Vagina (tissue), 2 donors: ENCODE results near the gene JPH2.

ENCODE experiments used
- POLR2A ChIP-seq, 2 donors: fragments of 450-650 bp; IDR thresholded peaks; one replicate each; pipeline ENCODE4 v1.6.1; 2017; ENCODE audit warnings: antibody characterized with exemption in 2 of 2, mild to moderate bottlenecking in 2 of 2, moderate library complexity in 2 of 2
- POLR2AphosphoS5 ChIP-seq, 2 donors: sonication (generic); formaldehyde crosslinking; IDR thresholded peaks; one replicate each; pipeline ENCODE4 v1.9.0; 2017; ENCODE audit warnings: antibody characterized with exemption in 2 of 2, mild to moderate bottlenecking in 2 of 2, low read depth in 1 of 2; ENCODE audit not compliant: insufficient read depth in 1 of 2
- TF ChIP-seq, protein P1 (sequence below), 3 experiments: fragments of 450-650 bp in 2 of 3; fragments of 200-600 bp in 1 of 3; sonication (generic) in 1 of 3; IDR thresholded peaks; one replicate each; pipeline ENCODE4 v1.5.1; 2017 to 2019; ENCODE audit warnings: antibody characterized with exemption in 3 of 3, mild to moderate bottlenecking in 2 of 3, moderate library complexity in 2 of 3

DNA sequence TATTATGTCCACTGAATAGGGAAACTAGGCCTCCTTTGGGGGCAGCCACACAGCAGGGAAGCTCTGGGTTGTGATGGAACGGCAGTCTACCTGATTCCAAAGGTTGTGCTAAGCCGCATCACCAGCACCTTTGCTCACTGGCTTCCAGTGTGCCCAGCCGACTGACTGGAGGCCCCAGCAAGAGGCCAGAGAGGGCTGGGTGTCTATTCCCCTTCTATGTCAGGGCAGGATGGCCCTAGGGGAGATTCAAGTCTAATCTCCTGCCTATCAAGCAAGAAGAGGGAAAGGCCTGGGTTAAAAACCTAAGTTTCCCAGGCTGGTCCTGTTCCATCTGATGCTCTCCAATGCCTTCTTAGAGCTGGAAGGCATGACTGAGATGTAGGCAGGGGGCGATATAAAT, 53.6 kb downstream of the JPH2 start:
- TF ChIP-seq POLR2A (IDR thresholded peaks at IDR 0.05) (no peak), POLR2AphosphoS5 (IDR thresholded peaks at IDR 0.05; ENCODE audit: insufficient read depth in 1 of 2, low read depth in 1 of 2) (no peak)
- TF ChIP-seq, protein P1, sequence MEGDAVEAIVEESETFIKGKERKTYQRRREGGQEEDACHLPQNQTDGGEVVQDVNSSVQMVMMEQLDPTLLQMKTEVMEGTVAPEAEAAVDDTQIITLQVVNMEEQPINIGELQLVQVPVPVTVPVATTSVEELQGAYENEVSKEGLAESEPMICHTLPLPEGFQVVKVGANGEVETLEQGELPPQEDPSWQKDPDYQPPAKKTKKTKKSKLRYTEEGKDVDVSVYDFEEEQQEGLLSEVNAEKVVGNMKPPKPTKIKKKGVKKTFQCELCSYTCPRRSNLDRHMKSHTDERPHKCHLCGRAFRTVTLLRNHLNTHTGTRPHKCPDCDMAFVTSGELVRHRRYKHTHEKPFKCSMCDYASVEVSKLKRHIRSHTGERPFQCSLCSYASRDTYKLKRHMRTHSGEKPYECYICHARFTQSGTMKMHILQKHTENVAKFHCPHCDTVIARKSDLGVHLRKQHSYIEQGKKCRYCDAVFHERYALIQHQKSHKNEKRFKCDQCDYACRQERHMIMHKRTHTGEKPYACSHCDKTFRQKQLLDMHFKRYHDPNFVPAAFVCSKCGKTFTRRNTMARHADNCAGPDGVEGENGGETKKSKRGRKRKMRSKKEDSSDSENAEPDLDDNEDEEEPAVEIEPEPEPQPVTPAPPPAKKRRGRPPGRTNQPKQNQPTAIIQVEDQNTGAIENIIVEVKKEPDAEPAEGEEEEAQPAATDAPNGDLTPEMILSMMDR (IDR thresholded peaks at IDR 0.05) = no peak
